Transverse colon (tissue), 4 donors: ENCODE measurements around the gene PDE9A.

Experiments used
- POLR2A ChIP-seq: fragments of 450-650 bp; IDR thresholded peaks from one replicate; pipeline ENCODE4 v1.6.1; 2016; ENCODE audit warnings: antibody characterized with exemption, mild to moderate bottlenecking, moderate library complexity
- POLR2AphosphoS5 ChIP-seq, 3 donors: sonication (generic); formaldehyde crosslinking; IDR thresholded peaks; one replicate each; pipeline ENCODE4 v1.6.1; 2016; ENCODE audit warnings: antibody characterized with exemption in 3 of 3
- TF ChIP-seq, protein P1 (sequence below), 5 experiments: fragments of 200-600 bp in 3 of 5; fragments of 450-650 bp in 2 of 5; sonication (generic) in 3 of 5; IDR thresholded peaks; 1 replicate in 2 of 5; 2 replicates in 3 of 5; pipeline ENCODE4 v1.5.1; 2016 to 2017; ENCODE audit warnings: antibody characterized with exemption in 5 of 5, inconsistent platforms in 3 of 5, mild to moderate bottlenecking in 2 of 5, moderate library complexity in 1 of 5

DNA sequence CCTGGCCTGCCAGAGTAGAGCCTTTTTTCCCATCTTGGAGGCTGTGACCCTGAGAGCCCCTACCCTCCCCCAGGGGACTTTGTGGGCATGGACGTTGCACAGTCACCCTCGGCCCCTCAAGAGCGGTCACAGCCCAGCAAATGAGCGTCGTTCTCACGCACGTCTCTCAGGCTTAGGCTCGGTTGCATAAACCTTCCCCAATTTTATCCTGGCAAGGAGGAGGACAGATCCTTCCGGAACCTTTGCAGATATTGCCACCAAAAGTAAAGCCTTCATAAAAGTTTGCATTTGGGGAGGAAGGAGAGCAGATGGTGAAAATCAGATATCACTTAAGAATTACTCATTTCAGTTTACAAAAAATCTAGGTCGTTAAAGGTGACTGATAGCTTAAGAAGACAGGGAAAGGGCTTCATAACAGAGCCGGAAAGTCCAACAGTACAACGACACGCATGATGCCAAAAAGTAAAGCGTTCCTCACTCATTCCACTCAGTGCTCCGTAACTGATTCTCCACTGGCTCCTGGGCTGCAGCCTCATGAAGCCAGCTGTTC, 29.3 kb downstream of the PDE9A start:
- no peak for TF ChIP-seq POLR2AphosphoS5 (IDR thresholded peaks at IDR 0.05)
- TF ChIP-seq, protein P1, sequence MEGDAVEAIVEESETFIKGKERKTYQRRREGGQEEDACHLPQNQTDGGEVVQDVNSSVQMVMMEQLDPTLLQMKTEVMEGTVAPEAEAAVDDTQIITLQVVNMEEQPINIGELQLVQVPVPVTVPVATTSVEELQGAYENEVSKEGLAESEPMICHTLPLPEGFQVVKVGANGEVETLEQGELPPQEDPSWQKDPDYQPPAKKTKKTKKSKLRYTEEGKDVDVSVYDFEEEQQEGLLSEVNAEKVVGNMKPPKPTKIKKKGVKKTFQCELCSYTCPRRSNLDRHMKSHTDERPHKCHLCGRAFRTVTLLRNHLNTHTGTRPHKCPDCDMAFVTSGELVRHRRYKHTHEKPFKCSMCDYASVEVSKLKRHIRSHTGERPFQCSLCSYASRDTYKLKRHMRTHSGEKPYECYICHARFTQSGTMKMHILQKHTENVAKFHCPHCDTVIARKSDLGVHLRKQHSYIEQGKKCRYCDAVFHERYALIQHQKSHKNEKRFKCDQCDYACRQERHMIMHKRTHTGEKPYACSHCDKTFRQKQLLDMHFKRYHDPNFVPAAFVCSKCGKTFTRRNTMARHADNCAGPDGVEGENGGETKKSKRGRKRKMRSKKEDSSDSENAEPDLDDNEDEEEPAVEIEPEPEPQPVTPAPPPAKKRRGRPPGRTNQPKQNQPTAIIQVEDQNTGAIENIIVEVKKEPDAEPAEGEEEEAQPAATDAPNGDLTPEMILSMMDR (IDR thresholded peaks at IDR 0.05), result no peak
- no peak for TF ChIP-seq POLR2A
